MV-4-11 (cell line): Measurements from ENCODE around the gene DMRT1.
"Not testable (repeated sequence)": the region's sequence is repeated elsewhere in the genome, so short reads cannot be mapped to it uniquely, and the experiment has no call there.

Source experiments
- DNase-seq: peaks from one replicate; lab custom pipeline; 2025; lab: John Stamatoyannopoulos, UW

Gene DMRT1

DNA sequence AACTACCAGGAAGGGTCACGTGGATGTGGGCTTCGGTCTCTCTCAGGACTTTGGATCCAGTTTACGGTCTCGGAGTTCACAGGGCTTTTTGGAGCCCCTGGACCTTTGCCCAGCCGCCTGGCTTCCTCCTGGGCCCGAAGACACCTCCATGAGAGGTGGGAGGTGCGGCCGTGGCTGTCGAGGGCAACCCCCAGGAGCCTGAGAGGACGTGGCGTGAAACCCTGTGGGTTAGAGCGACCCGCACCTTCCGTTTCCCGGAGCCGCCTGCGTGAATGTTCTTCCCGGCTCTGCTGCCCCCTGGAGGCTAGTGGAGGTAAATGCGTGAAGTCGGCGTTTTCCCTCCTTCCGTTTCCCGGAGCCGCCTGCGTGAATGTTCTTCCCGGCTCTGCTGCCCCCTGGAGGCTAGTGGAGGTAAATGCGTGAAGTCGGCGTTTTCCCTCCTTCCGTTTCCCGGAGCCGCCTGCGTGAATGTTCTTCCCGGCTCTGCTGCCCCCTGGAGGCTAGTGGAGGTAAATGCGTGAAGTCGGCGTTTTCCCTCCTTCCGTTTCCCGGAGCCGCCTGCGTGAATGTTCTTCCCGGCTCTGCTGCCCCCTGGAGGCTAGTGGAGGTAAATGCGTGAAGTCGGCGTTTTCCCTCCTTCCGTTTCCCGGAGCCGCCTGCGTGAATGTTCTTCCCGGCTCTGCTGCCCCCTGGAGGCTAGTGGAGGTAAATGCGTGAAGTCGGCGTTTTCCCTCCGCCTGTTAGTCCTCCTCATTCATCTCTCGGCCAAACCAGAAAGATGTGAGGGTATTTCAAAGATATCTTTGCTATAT lies 157.0 kb downstream of the DMRT1 start:
- DNase-seq, result not testable (repeated sequence)

- peak; percentile 78 for DNase-seq
These were observed 160.3 kb downstream of the DMRT1 start for GRCh38 chr9:1001838-1002237.

DNA sequence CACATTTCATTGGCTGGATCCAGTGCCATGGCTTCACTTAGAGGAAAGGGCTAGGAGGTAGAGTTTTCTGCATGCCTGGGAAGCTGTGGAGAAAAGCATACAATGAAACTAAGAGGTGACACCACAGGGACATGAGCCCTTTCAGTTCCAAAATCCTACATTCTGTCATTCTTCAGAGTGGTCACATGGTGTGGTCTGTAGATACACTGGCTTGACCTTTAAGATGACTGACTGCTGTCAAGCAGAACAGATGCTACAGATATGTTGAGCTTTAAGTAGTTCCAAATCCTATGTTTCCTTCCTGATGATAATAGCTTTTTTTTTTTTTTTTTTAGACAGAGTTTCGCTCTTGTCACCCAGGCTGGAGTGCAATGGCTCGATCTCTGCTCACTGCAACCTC lies 161.2 kb downstream of the DMRT1 start:
- no peak for DNase-seq

GRCh38 chr9:1005043-1005667 lies 163.7 kb downstream of the DMRT1 start:
- DNase-seq, result peak; percentile 85

DNA sequence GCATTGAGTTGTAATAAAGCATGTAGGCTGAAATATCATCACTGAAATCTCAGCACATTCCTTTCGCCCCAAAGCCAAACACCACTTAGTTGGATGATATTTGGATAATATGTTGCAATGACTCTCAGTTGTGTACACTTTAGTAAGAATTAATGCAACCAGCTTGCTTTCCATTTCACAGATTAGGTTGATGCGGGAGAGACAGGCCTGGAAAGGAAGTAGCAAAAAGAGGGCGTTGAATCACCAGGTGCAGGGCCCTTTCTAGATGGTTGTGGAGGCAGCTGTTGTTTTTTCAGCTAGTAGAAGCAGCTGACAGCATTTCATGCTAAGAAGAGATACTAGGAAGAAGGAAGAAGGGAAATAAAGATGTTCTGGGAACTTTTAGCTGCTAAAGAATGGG lies 165.8 kb downstream of the DMRT1 start:
- peak; percentile 9 for DNase-seq

DNA sequence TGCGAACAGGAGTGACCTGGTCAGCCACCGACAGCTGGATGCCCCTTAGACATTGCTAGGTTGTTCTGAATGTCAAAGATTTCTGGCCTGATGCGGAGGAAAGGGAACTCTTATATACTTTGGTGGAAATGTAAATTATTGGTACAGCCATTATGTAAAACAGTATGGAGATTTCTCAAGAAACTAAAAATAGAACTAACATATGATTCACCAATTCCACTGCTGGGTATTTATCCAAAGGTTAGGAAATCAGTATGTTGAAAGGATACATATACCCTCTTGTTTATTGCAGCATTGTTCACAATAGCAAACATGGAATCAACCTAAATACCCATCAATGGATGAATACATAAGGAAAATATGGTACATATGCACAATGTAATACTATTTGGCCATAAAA lies 166.7 kb downstream of the DMRT1 start:
- peak; percentile 62 for DNase-seq

GRCh38 chr9:1009101-1009707 lies 167.7 kb downstream of the DMRT1 start:
- peak; percentile 74 for DNase-seq

DNA sequence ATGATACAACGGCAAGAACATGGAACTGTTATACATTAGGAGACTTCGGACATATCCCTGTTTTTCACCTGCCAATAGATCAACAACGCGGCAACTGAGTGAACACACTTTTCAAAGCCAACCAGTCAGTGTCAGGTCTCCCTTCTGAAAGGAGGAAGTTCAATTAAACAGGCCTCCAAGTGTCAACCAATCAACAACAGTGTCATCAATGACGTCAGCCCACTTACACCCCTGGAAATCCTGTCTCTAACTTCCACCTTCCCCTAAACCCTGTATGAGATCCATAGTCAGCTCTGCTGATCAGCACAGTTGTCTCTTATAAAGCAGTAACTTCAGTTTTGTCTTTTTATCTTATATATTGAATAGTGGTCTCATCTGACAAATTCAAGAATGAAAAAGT lies 171.5 kb downstream of the DMRT1 start:
- DNase-seq, result peak; percentile 44

- DNase-seq, result no peak
These were observed 172.7 kb downstream of the DMRT1 start for GRCh38 chr9:1014225-1014624.

DNA sequence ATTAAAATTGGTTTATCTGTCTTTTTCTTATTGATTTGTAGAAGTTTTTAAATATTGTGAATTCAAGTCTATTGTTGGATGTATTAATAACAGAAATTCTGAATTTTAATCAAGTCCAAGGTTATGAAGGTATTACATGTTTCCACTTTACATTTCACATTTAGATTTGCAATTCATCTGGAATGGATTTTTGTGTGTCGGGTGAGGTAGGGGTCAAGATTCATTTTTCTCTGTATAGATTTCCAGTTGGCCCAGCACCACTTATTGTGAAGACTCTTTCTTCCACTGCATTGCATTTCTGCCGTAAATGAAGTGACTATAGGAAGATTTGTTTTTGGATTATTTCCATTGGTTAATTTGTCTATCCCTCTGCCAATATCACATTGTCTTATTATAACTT lies 173.1 kb downstream of the DMRT1 start:
- DNase-seq, result no peak

- no peak for DNase-seq
These were observed 176.6 kb downstream of the DMRT1 start for GRCh38 chr9:1018121-1018520.
